Naive thymus-derived CD4-positive, alpha-beta T cell (primary cell): ENCODE results near the gene LTA. TPM values are rescaled to one million over a fixed set of nuclear protein-coding genes. Genes with fewer than 3 reads are reported as not detected.
A peak's percentile ranks its signal among the peaks of the same experiment; 100 is the strongest.

Source experiments
- ATAC-seq: fragments of 150-1000 bp; cut with Tn5 transposase; 2 replicates; pipeline ENCODE4 v1.10.0; 2021; ENCODE audit warnings: mild to moderate bottlenecking, moderate library complexity
- CTCF ChIA-PET: fragments of 350-600 bp; sonication (Branson Sonifier 250); formaldehyde crosslinking; loops from one replicate; lab custom pipeline; 2021; ENCODE audit warnings: antibody characterized with exemption; lab: Charles Lee
- POLR2A ChIA-PET: fragments of 350-600 bp; sonication (Branson Sonifier 250); formaldehyde crosslinking; loops from one replicate; lab custom pipeline; 2021; ENCODE audit warnings: antibody characterized with exemption, inconsistent platforms; lab: Charles Lee
- DNase-seq, 9 donors: peaks; one replicate each; pipeline versions ENCODE4 v3.0.0 to v3.0.0-alpha.2; 2020 to 2022; ENCODE audit warnings: mixed read lengths in 1 of 9
- H3K27ac ChIP-seq: one replicate; pipeline ENCODE4 v1.7.0; 2013; ENCODE audit warnings: mild to moderate bottlenecking, low read depth, low read length, moderate library complexity
- H3K27me3 ChIP-seq, 2 donors: one replicate each; pipeline ENCODE4 v1.7.0; 2013; ENCODE audit warnings: low read length in 2 of 2, mild to moderate bottlenecking in 2 of 2, moderate library complexity in 2 of 2; ENCODE audit not compliant: control insufficient read depth in 2 of 2, insufficient read depth in 2 of 2
- H3K36me3 ChIP-seq, 3 experiments: 1 replicate in 2 of 3; 2 replicates in 1 of 3; pipeline ENCODE4 v1.7.0; 2013; ENCODE audit warnings: low read length in 3 of 3, mild to moderate bottlenecking in 3 of 3, moderate library complexity in 1 of 3; ENCODE audit not compliant: insufficient read depth in 3 of 3, control insufficient read depth in 2 of 3
- H3K4me1 ChIP-seq, 2 donors: one replicate each; pipeline ENCODE4 v1.7.0; 2013; ENCODE audit warnings: low read length in 2 of 2, mild to moderate bottlenecking in 2 of 2, moderate library complexity in 1 of 2; ENCODE audit not compliant: control insufficient read depth in 2 of 2, insufficient read depth in 2 of 2
- H3K4me3 ChIP-seq: 2 replicates; pipeline ENCODE4 v1.7.0; 2013; ENCODE audit warnings: mild to moderate bottlenecking, low read length
- H3K9me3 ChIP-seq, 3 experiments: 1 replicate in 2 of 3; 2 replicates in 1 of 3; pipeline ENCODE4 v1.7.0; 2013; ENCODE audit warnings: low read length in 3 of 3; ENCODE audit not compliant: control insufficient read depth in 2 of 3
- H3K27ac Mint-ChIP-seq, 9 donors: one replicate each; pipeline ENCODE4 v1.8.0; 2020 to 2022; ENCODE audit warnings: mixed read lengths in 9 of 9, mild to moderate bottlenecking in 8 of 9, moderate library complexity in 5 of 9, inconsistent platforms in 2 of 9
- H3K27me3 Mint-ChIP-seq, 5 donors: one replicate each; pipeline ENCODE4 v1.8.0; 2021 to 2022; ENCODE audit warnings: mixed read lengths in 5 of 5, mild to moderate bottlenecking in 1 of 5
- H3K36me3 Mint-ChIP-seq, 5 donors: one replicate each; pipeline ENCODE4 v1.8.0; 2020 to 2022; ENCODE audit warnings: mixed read lengths in 5 of 5, mild to moderate bottlenecking in 3 of 5, inconsistent platforms in 1 of 5
- H3K4me1 Mint-ChIP-seq, 7 donors: one replicate each; pipeline ENCODE4 v1.8.0; 2020 to 2022; ENCODE audit warnings: mixed read lengths in 7 of 7, mild to moderate bottlenecking in 3 of 7, inconsistent platforms in 1 of 7
- H3K4me3 Mint-ChIP-seq, 10 donors: one replicate each; pipeline ENCODE4 v1.8.0; 2020 to 2022; ENCODE audit warnings: mild to moderate bottlenecking in 10 of 10, mixed read lengths in 10 of 10, moderate library complexity in 6 of 10, inconsistent platforms in 2 of 10
- H3K9me3 Mint-ChIP-seq, 11 donors: one replicate each; pipeline ENCODE4 v1.8.0; 2020 to 2022; ENCODE audit warnings: mixed read lengths in 11 of 11, mild to moderate bottlenecking in 4 of 11, inconsistent platforms in 1 of 11, moderate library complexity in 1 of 11
- intact Hi-C, 2 donors: fragments of 100-400 bp; cut with micrococcal nuclease; formaldehyde crosslinking; loops; one replicate each; pipeline ENCODE4 v1.15.1; 2023
- polyA plus RNA-seq, 2 donors: library from polyadenylated mRNA; unstranded; fragments of 300-500 nt; fragmentation: Illumina TruSeq; gene quantifications; one replicate each; pipeline ENCODE4 v1.2.3, GENCODE V29; 2021
- total RNA-seq, 6 experiments: library from RNA in 5 of 6; stranded (reverse) in 5 of 6; gene quantifications; 1 replicate in 5 of 6; 2 replicates in 1 of 6; pipeline ENCODE4 v1.2.3 and lab custom pipeline; 2021 to 2026

LTA gene
- total and polyA plus RNA-seq, 7 experiments from 2014 or later = 12.3 to 110 (median 20.7) TPM

DNA sequence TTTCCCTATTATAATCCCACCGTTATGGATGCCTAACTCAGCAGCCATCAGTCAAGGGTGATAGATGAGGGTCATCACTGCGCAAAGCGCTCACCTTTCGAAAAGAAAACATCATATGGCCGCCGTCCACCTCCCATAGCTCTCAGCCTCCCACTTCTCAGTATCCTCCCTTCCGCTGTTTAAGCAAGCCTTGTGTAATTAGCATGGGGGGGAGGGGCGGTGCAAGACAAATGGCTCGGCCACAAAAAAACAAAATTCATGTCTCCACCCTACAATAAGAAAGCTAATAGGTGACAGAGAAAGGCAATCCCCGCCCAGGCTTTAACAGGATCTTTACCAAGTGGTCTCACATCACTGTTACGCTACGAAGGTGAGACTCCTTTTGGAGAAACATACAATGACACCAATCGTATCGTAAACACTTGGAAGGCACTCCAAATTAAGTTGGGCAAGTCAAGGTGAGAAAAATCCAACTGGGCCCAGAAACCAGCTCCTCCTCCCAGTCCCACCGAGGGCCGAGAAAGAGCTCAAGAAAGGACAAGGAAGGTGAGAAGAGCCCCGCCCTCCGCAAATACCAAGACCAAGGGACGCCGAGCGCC is 30.9 kb upstream of the LTA start:
- peaks cover 29 to 38% of the 10 kb centered on the region in 2 donors for H3K4me1 ChIP-seq
- H3K27ac ChIP-seq = peak overlapping the region; percentile 97
- CTCF ChIA-PET = interaction anchor here (0.6 to 3.3 kb wide), 13 partner anchors 10 to 1782 kb away, joined by 3 to 33 read pairs (median 4); partner anchors contain the start of genes NCR3 and NEU1
- peaks cover 25 to 35% (median 28%) of the 10 kb centered on the region in 5 donors for H3K36me3 Mint-ChIP-seq
- no peaks in the 10 kb centered on the region for H3K27me3 Mint-ChIP-seq
- POLR2A ChIA-PET = interaction anchor here (0.5 to 53.8 kb wide), 38 partner anchors 9 to 1431 kb away, joined by 3 to 3078 read pairs (median 4); partner anchors contain the start of genes AIF1, BAG6, C6orf47 and CSNK2B
- peak; percentile 56 for ATAC-seq
- peak overlapping the region; percentile 77 for H3K4me3 ChIP-seq
- H3K27ac Mint-ChIP-seq = peak overlapping the region; percentile 90 to 100 (median 100)
- DNase-seq = peak; percentile 35 to 85 (median 76)
- H3K36me3 ChIP-seq = peaks cover 4 to 40% (median 28%) of the 10 kb centered on the region in 3 experiments
- peak overlapping the region; percentile 84 to 99 (median 98) for H3K4me3 Mint-ChIP-seq
- no peaks in the 10 kb centered on the region for H3K27me3 ChIP-seq
- peaks cover 0 to 7% (median 0%) of the 10 kb centered on the region in 11 donors for H3K9me3 Mint-ChIP-seq
- intact Hi-C loops = loop anchor here (1.0 to 10.0 kb wide), 9 partner anchors 47 to 654 kb away; partner anchors contain the start of genes BAG6 (in 2 of the 2), ABHD16A (in 1 of the 2), HLA-C (in 1 of the 2) and LY6G6F (in 1 of the 2)
- no peaks in the 10 kb centered on the region for H3K9me3 ChIP-seq
- H3K4me1 Mint-ChIP-seq = peaks cover 31 to 66% (median 54%) of the 10 kb centered on the region in 7 donors

DNA sequence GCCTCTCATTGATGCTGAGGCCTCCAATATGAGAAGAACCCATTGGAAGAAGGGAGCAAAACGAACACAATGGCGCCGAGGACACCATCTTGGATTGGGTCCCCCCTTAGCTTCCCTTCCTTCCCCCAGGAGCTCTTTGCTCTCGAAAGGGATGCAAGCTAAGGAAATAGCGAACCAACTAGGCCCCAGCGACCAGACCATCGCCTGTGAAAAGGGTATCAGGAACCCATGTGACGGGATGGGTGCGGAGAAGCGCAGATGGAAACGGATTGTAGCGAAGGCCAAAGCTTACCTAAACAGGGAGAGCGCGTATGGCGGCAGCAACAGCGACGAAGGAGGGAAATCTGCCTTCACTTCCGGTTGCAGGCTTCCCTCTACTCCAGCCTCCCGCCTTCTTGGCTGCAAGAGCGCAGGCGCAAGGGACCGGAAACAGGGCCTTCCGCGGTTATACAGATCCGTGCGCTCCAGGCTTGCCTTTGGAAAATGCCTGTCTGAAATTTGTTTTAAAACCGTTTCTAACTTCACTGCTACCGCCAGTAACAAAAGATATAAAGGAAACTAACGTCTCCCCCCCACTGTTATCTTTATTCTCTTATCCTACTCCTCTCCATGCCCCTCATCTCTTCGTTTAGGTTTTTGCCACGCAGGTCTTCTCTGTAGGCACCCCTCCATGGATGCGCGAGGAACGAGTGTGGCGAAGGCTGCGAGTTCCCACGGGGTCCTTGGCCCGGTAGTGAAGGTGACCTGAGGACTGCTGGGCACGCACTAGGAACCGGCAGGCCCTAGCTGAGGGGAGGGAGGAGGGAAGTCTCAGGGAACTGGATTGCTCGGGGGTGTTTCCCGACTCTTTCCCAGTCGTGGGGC is 30.2 kb upstream of the LTA start, which contains the start of gene DDX39B:
Gene DDX39B (minus strand): TSS at position 346 of the 864 bp plus-strand sequence. CDS start 1,471 bp downstream, outside the sequence.
- Histone ChIP-seq H3K27me3 (no peaks in the 10 kb centered on the region), H3K4me3 (peak within 1 kb of the TSS; percentile 77), H3K9me3 (no peaks in the 10 kb centered on the region), H3K4me1 (peaks cover 34 to 45% of the 10 kb centered on the region in 2 donors), H3K27ac (peak within 1 kb of the TSS; percentile 97), H3K36me3 (peaks cover 4 to 33% (median 23%) of the 10 kb centered on the region in 3 experiments)
- peak; percentile 83 for ATAC-seq
- peaks cover 0 to 7% (median 0%) of the 10 kb centered on the region in 11 donors for H3K9me3 Mint-ChIP-seq
- peak within 1 kb of the TSS; percentile 90 to 100 (median 100) for H3K27ac Mint-ChIP-seq
- H3K4me1 Mint-ChIP-seq = peaks cover 34 to 65% (median 55%) of the 10 kb centered on the region in 7 donors
- peak; percentile 80 to 97 (median 94) for DNase-seq
- H3K4me3 Mint-ChIP-seq = peak within 1 kb of the TSS; percentile 84 to 99 (median 98)
- H3K27me3 Mint-ChIP-seq = no peaks in the 10 kb centered on the region
- CTCF ChIA-PET = interaction anchor here (0.8 to 3.3 kb wide), 12 partner anchors 9 to 1781 kb away, joined by 3 to 33 read pairs (median 5); partner anchors contain the start of genes NCR3 and NEU1
- POLR2A ChIA-PET = interaction anchor here (0.6 to 53.8 kb wide), 37 partner anchors 9 to 1430 kb away, joined by 3 to 3078 read pairs (median 4); partner anchors contain the start of genes AIF1, BAG6, C6orf47 and CSNK2B
- intact Hi-C loops = loop anchor here (1.0 to 10.0 kb wide), 14 partner anchors 45 to 653 kb away; partner anchors contain the start of genes ABHD16A (in 2 of the 2), BAG6 (in 2 of the 2), PRRC2A (in 2 of the 2) and GPSM3 (in 1 of the 2)
- peaks cover 22 to 31% (median 25%) of the 10 kb centered on the region in 5 donors for H3K36me3 Mint-ChIP-seq

DNA sequence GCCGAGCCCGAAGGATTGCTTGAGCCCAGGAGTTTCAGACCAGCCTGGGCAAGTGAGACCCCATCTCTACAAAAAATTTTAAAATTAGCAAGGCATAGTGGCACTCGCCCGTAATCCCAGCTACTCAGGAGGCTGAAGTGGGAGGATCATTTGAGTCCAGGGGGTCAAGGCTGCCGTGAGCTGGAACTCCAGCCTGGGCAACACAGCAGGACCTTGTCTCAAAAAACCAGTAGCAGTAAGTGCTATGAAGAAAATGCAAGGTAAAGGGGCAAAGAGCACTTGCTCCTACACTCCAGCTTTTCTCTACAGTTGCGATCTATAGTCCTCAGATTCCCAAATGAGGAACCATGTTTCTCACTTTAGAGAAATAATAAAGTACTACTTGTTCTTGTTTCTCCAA is 28.4 kb upstream of the LTA start:
- ChIA-PET POLR2A (interaction anchor here (0.6 to 53.8 kb wide), 3 partner anchors 13 to 52 kb away, joined by 3 to 3078 read pairs (median 7); partner anchors contain the start of genes AIF1, LST1, LTA and LTB), CTCF (interaction anchor here (1.1 to 11.6 kb wide), 4 partner anchors 32 to 53 kb away, joined by 3 to 501 read pairs (median 6); partner anchors contain the start of genes NCR3 and TNF)
- Mint-ChIP-seq H3K27ac (peak overlapping the region in 2 of 9 donors; percentile 100), H3K9me3 (peaks cover 0 to 7% (median 0%) of the 10 kb centered on the region in 11 donors), H3K27me3 (no peaks in the 10 kb centered on the region), H3K4me1 (peaks cover 44 to 72% (median 57%) of the 10 kb centered on the region in 7 donors), H3K36me3 (peaks cover 20 to 23% (median 21%) of the 10 kb centered on the region in 5 donors), H3K4me3 (peak overlapping the region in 2 of 10 donors; percentile 97 to 99)
- Histone ChIP-seq H3K27ac (peak overlapping the region; percentile 97), H3K4me3 (no peak overlapping the region), H3K27me3 (no peaks in the 10 kb centered on the region), H3K4me1 (peaks cover 45 to 49% of the 10 kb centered on the region in 2 donors), H3K9me3 (no peaks in the 10 kb centered on the region), H3K36me3 (peaks cover 4 to 18% (median 17%) of the 10 kb centered on the region in 3 experiments)
- DNase-seq = no peak
- no peak for ATAC-seq
- intact Hi-C loops = loop anchor here (5.0 to 10.0 kb wide), 2 partner anchors 141 to 161 kb away; partner anchors contain the start of genes ABHD16A (in 1 of the 2), LY6G6F (in 1 of the 2) and MICA (in 1 of the 2)

DNA sequence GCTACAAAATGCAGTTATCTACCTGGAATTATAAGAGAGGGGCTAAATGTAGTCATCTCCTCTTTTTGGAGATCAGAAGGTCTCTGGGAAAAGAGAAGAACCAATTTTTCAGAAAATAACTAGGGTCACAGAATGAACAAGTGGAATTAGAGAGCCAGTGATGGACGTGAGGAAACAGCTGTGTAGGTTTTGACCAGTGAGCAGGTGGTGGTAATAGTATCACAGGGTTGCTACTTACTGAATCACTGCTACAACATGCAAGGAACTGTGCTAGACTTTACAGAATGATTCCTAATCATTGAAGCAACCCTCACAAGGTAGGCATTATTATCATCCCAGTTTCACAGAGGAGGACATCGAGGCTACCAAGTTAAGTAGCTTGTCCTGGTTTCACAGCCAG is 27.4 kb upstream of the LTA start:
- Histone ChIP-seq H3K4me3 (no peak overlapping the region), H3K27me3 (no peaks in the 10 kb centered on the region), H3K4me1 (peaks cover 35 to 39% of the 10 kb centered on the region in 2 donors), H3K36me3 (peaks cover 0 to 8% (median 7%) of the 10 kb centered on the region in 3 experiments), H3K27ac (no peak overlapping the region), H3K9me3 (no peaks in the 10 kb centered on the region)
- Mint-ChIP-seq H3K36me3 (peaks cover 10 to 14% (median 13%) of the 10 kb centered on the region in 5 donors), H3K27ac (peak overlapping the region in 2 of 9 donors; percentile 1 to 4), H3K9me3 (peaks cover 0 to 7% (median 0%) of the 10 kb centered on the region in 11 donors), H3K27me3 (no peaks in the 10 kb centered on the region), H3K4me3 (peak overlapping the region in 1 of 10 donors; percentile 39), H3K4me1 (peaks cover 34 to 70% (median 53%) of the 10 kb centered on the region in 7 donors)
- DNase-seq (no peak), ATAC-seq (no peak)
- intact Hi-C loops = loop anchor here (5.0 to 10.0 kb wide), 2 partner anchors 142 to 160 kb away; partner anchors contain the start of genes ABHD16A (in 1 of the 2), LY6G6F (in 1 of the 2) and MICA (in 1 of the 2)
- ChIA-PET POLR2A (interaction anchor here (53.8 kb wide), 1 partner anchor 51 kb away, joined by 3078 read pairs; the partner anchor contains the start of genes AIF1, LST1, LTA and LTB), CTCF (interaction anchor here (11.6 to 13.5 kb wide), 2 partner anchors 36 to 52 kb away, joined by 298 to 501 read pairs; partner anchors contain the start of genes LST1, LTB, NCR3 and TNF)

DNA sequence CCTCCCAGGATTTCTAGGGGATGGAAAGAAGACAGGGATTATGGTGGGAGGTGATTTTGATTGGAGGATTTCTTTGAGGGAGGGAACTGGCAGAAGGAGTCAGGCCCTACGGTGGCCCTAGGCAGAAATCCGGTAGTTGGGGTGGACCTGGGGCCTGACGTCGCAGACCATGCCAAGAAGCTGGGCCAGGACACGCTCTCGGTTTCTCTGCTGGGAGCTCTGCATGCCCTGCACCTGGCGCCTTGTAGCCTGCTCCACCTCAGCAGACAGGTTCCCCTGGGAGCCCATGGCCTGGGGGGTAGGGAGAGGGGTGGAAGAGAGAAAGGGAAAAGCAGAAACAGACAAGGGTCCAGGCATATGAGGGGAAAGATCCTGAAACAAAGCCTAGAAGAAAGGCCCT is 26.8 kb upstream of the LTA start:
- CTCF ChIA-PET = interaction anchor here (0.6 to 13.5 kb wide), 3 partner anchors 35 to 136 kb away, joined by 3 to 501 read pairs (median 298); partner anchors contain the start of genes LST1, LTB, LY6G5C and NCR3
- peaks cover 3 to 8% (median 7%) of the 10 kb centered on the region in 5 donors for H3K36me3 Mint-ChIP-seq
- H3K27ac ChIP-seq = no peak overlapping the region
- no peaks in the 10 kb centered on the region for H3K27me3 Mint-ChIP-seq
- peak overlapping the region in 4 of 9 donors; percentile 1 to 84 (median 38) for H3K27ac Mint-ChIP-seq
- H3K9me3 ChIP-seq = no peaks in the 10 kb centered on the region
- H3K27me3 ChIP-seq = no peaks in the 10 kb centered on the region
- peaks cover 28 to 64% (median 50%) of the 10 kb centered on the region in 7 donors for H3K4me1 Mint-ChIP-seq
- no peak for DNase-seq
- H3K36me3 ChIP-seq = peaks cover 0 to 2% (median 1%) of the 10 kb centered on the region in 3 experiments
- H3K4me3 ChIP-seq = no peak overlapping the region
- no peak for ATAC-seq
- peaks cover 0 to 7% (median 0%) of the 10 kb centered on the region in 11 donors for H3K9me3 Mint-ChIP-seq
- intact Hi-C loops = loop anchor here in 1 of 2 donors (10.0 kb wide), 1 partner anchor 160 kb away; the partner anchor contains the start of genes ABHD16A and LY6G6F
- peak overlapping the region in 3 of 10 donors; percentile 43 to 62 (median 46) for H3K4me3 Mint-ChIP-seq
- POLR2A ChIA-PET = interaction anchor here (0.8 to 53.8 kb wide), 3 partner anchors 14 to 339 kb away, joined by 3 to 3078 read pairs (median 3); partner anchors contain the start of genes AIF1, LST1, LTA and LTB
- H3K4me1 ChIP-seq = peaks cover 29 to 33% of the 10 kb centered on the region in 2 donors
